ENCODE data around the gene HSPB2.
"Not testable (repeated sequence)": the region's sequence is repeated elsewhere in the genome, so short reads cannot be mapped to it uniquely, and the experiment has no call there.

HSPB2 gene

GRCh38 chr11:111878385-111878848, 34.1 kb upstream of the HSPB2 start:
- peak overlapping the region; percentile 95 for H3K4me3 Mint-ChIP-seq
- peak overlapping the region; percentile 100 for H3K27ac Mint-ChIP-seq
- no peak for DNase-seq
- no peak for TF ChIP-seq CTCF (IDR thresholded peaks at IDR 0.05)
- peaks cover 3% of the 10 kb centered on the region for H3K27me3 Mint-ChIP-seq (ENCODE audit: low read depth, poor library complexity)
- peaks cover 17% of the 10 kb centered on the region for H3K4me1 Mint-ChIP-seq
- no peaks in the 10 kb centered on the region for H3K36me3 Mint-ChIP-seq (ENCODE audit: low read depth)
- H3K9me3 Mint-ChIP-seq, result no peaks in the 10 kb centered on the region

- DNase-seq, result peak; percentile 95
- Mint-ChIP-seq H3K4me3 (peak within 1 kb of the TSS; percentile 95), H3K36me3 (ENCODE audit: low read depth) (no peaks in the 10 kb centered on the region), H3K27ac (peak within 1 kb of the TSS; percentile 100), H3K9me3 (no peaks in the 10 kb centered on the region), H3K4me1 (peaks cover 17% of the 10 kb centered on the region), H3K27me3 (ENCODE audit: low read depth, poor library complexity) (peaks cover 3% of the 10 kb centered on the region)
- TF ChIP-seq CTCF (IDR thresholded peaks at IDR 0.05), result peak; percentile 94
Measured at GRCh38 chr11:111878849-111879636, 33.5 kb upstream of the HSPB2 start, which contains the start of the genes CFAP68 and FDXACB1. Gene CFAP68, plus strand, starts transcription at chr11:111879541. Its CDS starts 20 bp downstream, at chr11:111879561. Gene FDXACB1, minus strand, starts transcription at chr11:111879165. Its CDS starts 33 bp downstream, at chr11:111879132.

GRCh38 chr11:111879637-111879960, 32.9 kb upstream of the HSPB2 start:
- DNase-seq, result no peak
- H3K27ac Mint-ChIP-seq, result peak overlapping the region; percentile 100
- H3K27me3 Mint-ChIP-seq (ENCODE audit: low read depth, poor library complexity), result peaks cover 3% of the 10 kb centered on the region
- H3K4me1 Mint-ChIP-seq, result peaks cover 17% of the 10 kb centered on the region
- no peaks in the 10 kb centered on the region for H3K36me3 Mint-ChIP-seq (ENCODE audit: low read depth)
- no peaks in the 10 kb centered on the region for H3K9me3 Mint-ChIP-seq
- no peak for TF ChIP-seq CTCF (IDR thresholded peaks at IDR 0.05)
- H3K4me3 Mint-ChIP-seq, result peak overlapping the region; percentile 95

GRCh38 chr11:111882202-111882601, 30.3 kb upstream of the HSPB2 start:
- Mint-ChIP-seq H3K27ac (no peak overlapping the region), H3K4me1 (peaks cover 17% of the 10 kb centered on the region), H3K27me3 (ENCODE audit: low read depth, poor library complexity) (peaks cover 3% of the 10 kb centered on the region), H3K4me3 (no peak overlapping the region), H3K9me3 (no peaks in the 10 kb centered on the region), H3K36me3 (ENCODE audit: low read depth) (no peaks in the 10 kb centered on the region)
- DNase-seq, result no peak
- TF ChIP-seq CTCF (IDR thresholded peaks at IDR 0.05), result no peak

GRCh38 chr11:111885053-111885452, 27.5 kb upstream of the HSPB2 start:
- not testable (repeated sequence) for H3K4me3 Mint-ChIP-seq; H3K4me1 Mint-ChIP-seq; DNase-seq; H3K36me3 Mint-ChIP-seq (ENCODE audit: low read depth); H3K27me3 Mint-ChIP-seq (ENCODE audit: low read depth, poor library complexity); H3K9me3 Mint-ChIP-seq; H3K27ac Mint-ChIP-seq

- peaks cover 7% of the 10 kb centered on the region for H3K9me3 Mint-ChIP-seq
- no peak overlapping the region for H3K27ac Mint-ChIP-seq
- H3K27me3 Mint-ChIP-seq (ENCODE audit: low read depth, poor library complexity), result peaks cover 5% of the 10 kb centered on the region
- no peaks in the 10 kb centered on the region for H3K4me1 Mint-ChIP-seq
- H3K36me3 Mint-ChIP-seq (ENCODE audit: low read depth), result no peaks in the 10 kb centered on the region
- no peak for DNase-seq
- H3K4me3 Mint-ChIP-seq, result no peak overlapping the region
- TF ChIP-seq CTCF (IDR thresholded peaks at IDR 0.05), result no peak
Measured at GRCh38 chr11:111886032-111886431, 26.5 kb upstream of the HSPB2 start.
